ENCODE data around the gene EIF3D. TPM values are rescaled to one million over a fixed set of nuclear protein-coding genes. Genes with fewer than 3 reads are reported as not detected.

The EIF3D gene
- total and polyA plus RNA-seq, 9 donors: 166 to 351 (median 224) TPM

GRCh38 chr22:36510384-36510783, 18.6 kb downstream of the EIF3D start:
- 81 to 91% (median 82%) methylated on average over 3 of the region's 3 CpGs for WGBS, 3 donors
- H3K4me1 ChIP-seq (ENCODE audit: insufficient read depth): peaks cover 14% of the 10 kb centered on the region
- H3K4me3 ChIP-seq: no peak overlapping the region
- no peak for DNase-seq
- H3K36me3 ChIP-seq: no peaks in the 10 kb centered on the region
- TF ChIP-seq EP300 (IDR thresholded peaks at IDR 0.05) (no peak), CTCF (IDR thresholded peaks at IDR 0.05) (no peak), POLR2A (IDR thresholded peaks at IDR 0.05) (no peak)
- H3K27ac ChIP-seq: no peak overlapping the region
- intact Hi-C loops (cut with DNase I): no loop called here
- no peaks in the 10 kb centered on the region for H3K9me3 ChIP-seq
- no peaks in the 10 kb centered on the region for H3K27me3 ChIP-seq

GRCh38 chr22:36507518-36508010, 21.4 kb downstream of the EIF3D start:
- Histone ChIP-seq H3K27me3 (no peaks in the 10 kb centered on the region), H3K36me3 (no peaks in the 10 kb centered on the region), H3K4me1 (ENCODE audit: insufficient read depth) (peaks cover 17% of the 10 kb centered on the region), H3K4me3 (peak overlapping the region; percentile 55), H3K9me3 (no peaks in the 10 kb centered on the region), H3K27ac (peak overlapping the region; percentile 59 to 70)
- DNase-seq: no peak
- TF ChIP-seq POLR2A (IDR thresholded peaks at IDR 0.05) (no peak), CTCF (IDR thresholded peaks at IDR 0.05) (no peak), EP300 (IDR thresholded peaks at IDR 0.05) (no peak)
- intact Hi-C loops (cut with DNase I): no loop called here
- 85 to 92% (median 91%) methylated on average over 6 of the region's 6 CpGs for WGBS, 3 donors

- H3K27ac ChIP-seq: peak within 1 kb of the TSS; percentile 59 to 70
Measured at GRCh38 chr22:36506637-36507517, 22.1 kb downstream of the EIF3D start, which contains the start of gene FOXRED2. FOXRED2 (minus strand) TSS chr22:36507040; CDS start chr22:36506422, 618 bp downstream.

More at GRCh38 chr22:36506637-36507517, 22.1 kb downstream of the EIF3D start, which contains the start of gene FOXRED2:
- intact Hi-C loops (cut with DNase I): no loop called here
- WGBS, 3 donors: 4 to 7% (median 6%) methylated on average over 56 to 75 of the region's 75 CpGs
- Histone ChIP-seq H3K27me3 (no peaks in the 10 kb centered on the region), H3K9me3 (no peaks in the 10 kb centered on the region), H3K36me3 (no peaks in the 10 kb centered on the region), H3K4me3 (peak within 1 kb of the TSS; percentile 55), H3K4me1 (ENCODE audit: insufficient read depth) (peaks cover 17% of the 10 kb centered on the region)
- TF ChIP-seq CTCF (IDR thresholded peaks at IDR 0.05) (no peak), POLR2A (IDR thresholded peaks at IDR 0.05) (peak; percentile 83)
- peak; percentile 90 to 96 (median 94) for DNase-seq
